Tibial nerve (tissue), 4 donors: ENCODE data around the gene MAP3K20. TPM values are rescaled to one million over a fixed set of nuclear protein-coding genes. Genes with fewer than 3 reads are reported as not detected.
"Not testable (repeated sequence)": the region's sequence is repeated elsewhere in the genome, so short reads cannot be mapped to it uniquely, and the experiment has no call there.

Source experiments
- DNase-seq, 2 donors: peaks; one replicate each; pipeline ENCODE4 v3.0.0-alpha.2; 2019; ENCODE audit warnings: low spot score in 2 of 2
- H3K27ac ChIP-seq, 4 donors: fragments of 200-600 bp; sonication (generic) in 3 of 4; one replicate each; pipeline ENCODE4 v1.5.1; 2017 to 2019; ENCODE audit warnings: mild to moderate bottlenecking in 1 of 4
- H3K27me3 ChIP-seq, 2 donors: fragments of 200-600 bp; sonication (generic) in 1 of 2; one replicate each; pipeline versions ENCODE4 v1.5.1 to v1.6.0; 2017 to 2019
- H3K36me3 ChIP-seq, 3 donors: fragments of 200-600 bp; sonication (generic); one replicate each; pipeline ENCODE4 v1.5.1; 2018 to 2019
- H3K4me1 ChIP-seq, 4 donors: fragments of 200-600 bp; sonication (generic) in 3 of 4; one replicate each; pipeline ENCODE4 v1.5.1; 2017 to 2019
- H3K4me3 ChIP-seq, 4 donors: fragments of 200-600 bp; sonication (generic) in 3 of 4; one replicate each; pipeline ENCODE4 v1.5.1; 2017 to 2019; ENCODE audit warnings: mild to moderate bottlenecking in 1 of 4, moderate library complexity in 1 of 4
- H3K9me3 ChIP-seq, 4 donors: fragments of 200-600 bp; sonication (generic) in 3 of 4; one replicate each; pipeline ENCODE4 v1.5.1; 2017 to 2019
- EP300 ChIP-seq, 2 donors: sonication (generic); formaldehyde crosslinking; IDR thresholded peaks; one replicate each; pipeline ENCODE4 v1.6.1; 2017; ENCODE audit warnings: antibody characterized with exemption in 2 of 2, mild to moderate bottlenecking in 1 of 2
- POLR2A ChIP-seq, 2 donors: fragments of 450-650 bp; IDR thresholded peaks; one replicate each; pipeline ENCODE4 v1.6.1; 2017; ENCODE audit warnings: antibody characterized with exemption in 2 of 2, mild to moderate bottlenecking in 2 of 2, moderate library complexity in 2 of 2
- WGBS, 2 donors: methylation state at CpG; one replicate each; pipeline ENCODE4 v1.1.5; 2018; 5-methylcytosine and 5-hydroxymethylcytosine counted together
- total RNA-seq, 4 donors: library from RNA; depleted of rRNA; stranded (reverse); fragments of >200 nt; gene quantifications; one replicate each; pipeline ENCODE4 v1.1.0, GENCODE V29; 2016
- TF ChIP-seq, protein P1 (sequence below), 5 experiments: fragments of 200-600 bp in 3 of 5; fragments of 450-650 bp in 2 of 5; sonication (generic) in 3 of 5; IDR thresholded peaks; one replicate each; pipeline ENCODE4 v1.5.1; 2016 to 2019; ENCODE audit warnings: antibody characterized with exemption in 5 of 5, mild to moderate bottlenecking in 3 of 5, moderate library complexity in 2 of 5

The MAP3K20 gene
- total RNA-seq, 4 donors from 2014 or later: 21.9 to 32.6 (median 23.2) TPM

DNA sequence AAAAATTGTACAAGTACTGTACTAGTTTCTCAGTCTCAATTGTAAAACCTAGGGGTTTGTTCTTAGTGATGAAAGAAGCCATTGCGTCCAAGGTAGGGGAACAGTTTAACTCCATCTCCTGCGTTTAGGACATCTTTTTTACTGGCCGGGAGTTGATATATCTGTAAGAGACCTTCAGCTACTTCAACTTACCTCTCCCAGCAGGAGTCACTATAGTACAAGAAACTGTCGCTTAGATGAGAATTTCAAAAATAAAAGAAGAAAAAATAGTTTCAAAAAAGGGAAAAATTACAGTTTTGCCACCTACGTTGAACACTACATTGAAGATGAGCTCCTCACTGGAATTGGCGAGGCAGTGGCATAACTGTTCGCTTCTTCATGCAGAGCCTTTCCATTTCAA is 122.7 kb downstream of the MAP3K20 start:
- H3K9me3 ChIP-seq: no peaks in the 10 kb centered on the region
- DNase-seq: no peak
- TF ChIP-seq, protein P1, sequence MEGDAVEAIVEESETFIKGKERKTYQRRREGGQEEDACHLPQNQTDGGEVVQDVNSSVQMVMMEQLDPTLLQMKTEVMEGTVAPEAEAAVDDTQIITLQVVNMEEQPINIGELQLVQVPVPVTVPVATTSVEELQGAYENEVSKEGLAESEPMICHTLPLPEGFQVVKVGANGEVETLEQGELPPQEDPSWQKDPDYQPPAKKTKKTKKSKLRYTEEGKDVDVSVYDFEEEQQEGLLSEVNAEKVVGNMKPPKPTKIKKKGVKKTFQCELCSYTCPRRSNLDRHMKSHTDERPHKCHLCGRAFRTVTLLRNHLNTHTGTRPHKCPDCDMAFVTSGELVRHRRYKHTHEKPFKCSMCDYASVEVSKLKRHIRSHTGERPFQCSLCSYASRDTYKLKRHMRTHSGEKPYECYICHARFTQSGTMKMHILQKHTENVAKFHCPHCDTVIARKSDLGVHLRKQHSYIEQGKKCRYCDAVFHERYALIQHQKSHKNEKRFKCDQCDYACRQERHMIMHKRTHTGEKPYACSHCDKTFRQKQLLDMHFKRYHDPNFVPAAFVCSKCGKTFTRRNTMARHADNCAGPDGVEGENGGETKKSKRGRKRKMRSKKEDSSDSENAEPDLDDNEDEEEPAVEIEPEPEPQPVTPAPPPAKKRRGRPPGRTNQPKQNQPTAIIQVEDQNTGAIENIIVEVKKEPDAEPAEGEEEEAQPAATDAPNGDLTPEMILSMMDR (IDR thresholded peaks at IDR 0.05): no peak
- TF ChIP-seq POLR2A (IDR thresholded peaks at IDR 0.05) (no peak), EP300 (IDR thresholded peaks at IDR 0.05) (no peak)
- 95% methylated on average over 7 of the region's 7 CpGs for WGBS, 2 donors
- H3K27ac ChIP-seq: no peak overlapping the region
- H3K36me3 ChIP-seq: peaks cover 0 to 17% (median 0%) of the 10 kb centered on the region in 3 donors
- no peak overlapping the region for H3K4me3 ChIP-seq
- H3K4me1 ChIP-seq: peaks cover 0 to 3% (median 0%) of the 10 kb centered on the region in 4 donors
- H3K27me3 ChIP-seq: no peaks in the 10 kb centered on the region

DNA sequence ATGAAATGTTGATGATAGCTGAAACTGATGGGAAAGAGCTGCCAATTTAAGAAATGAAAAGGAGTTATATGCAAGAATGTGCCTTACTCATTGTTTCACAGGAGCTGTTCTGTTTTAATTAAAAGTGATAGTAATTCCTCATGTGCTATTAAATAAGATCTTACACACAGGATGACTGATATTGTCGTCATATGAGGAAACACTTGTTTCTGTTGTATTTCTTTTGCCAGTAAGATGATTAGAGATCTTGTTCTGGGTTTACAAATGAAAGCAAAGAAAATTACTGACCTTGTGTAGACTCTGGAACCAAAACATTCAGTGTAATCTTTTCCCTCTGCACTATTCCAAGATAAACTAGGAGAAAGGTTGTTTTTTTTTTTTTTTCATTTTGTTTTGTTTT is 123.6 kb downstream of the MAP3K20 start:
- Histone ChIP-seq H3K36me3 (peaks cover 0 to 17% (median 0%) of the 10 kb centered on the region in 3 donors), H3K9me3 (no peaks in the 10 kb centered on the region), H3K27ac (peak overlapping the region in 1 of 4 donors; percentile 22), H3K27me3 (no peaks in the 10 kb centered on the region), H3K4me1 (peaks cover 0 to 3% (median 0%) of the 10 kb centered on the region in 4 donors), H3K4me3 (no peak overlapping the region)
- no peak for DNase-seq
- WGBS, 2 donors: 47 to 71% methylated on average over 1 of the region's 1 CpG
- TF ChIP-seq, protein P1 (IDR thresholded peaks at IDR 0.05): no peak
- peak in 1 of 2 donors; percentile 32 for TF ChIP-seq EP300 (IDR thresholded peaks at IDR 0.05)

DNA sequence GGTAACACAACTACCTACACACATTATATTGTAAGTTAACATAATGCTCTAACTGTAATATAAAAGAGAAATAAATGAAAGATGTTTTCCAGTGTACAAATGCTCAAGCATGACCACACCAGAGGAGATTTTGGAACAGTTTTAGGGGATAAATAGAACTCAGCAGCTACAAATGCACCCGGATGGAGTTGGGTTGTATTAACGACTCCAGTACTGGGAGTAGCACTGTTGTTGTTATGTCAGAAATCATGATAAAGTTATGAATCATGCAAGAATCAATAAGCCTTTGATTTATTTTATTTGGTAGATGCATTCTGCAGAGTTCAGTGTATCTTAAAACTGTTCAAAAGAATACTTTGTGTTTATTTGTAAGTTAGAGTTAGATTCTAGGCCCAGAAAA is 126.9 kb downstream of the MAP3K20 start:
- Histone ChIP-seq H3K9me3 (no peaks in the 10 kb centered on the region), H3K27ac (peak overlapping the region in 2 of 4 donors; percentile 1 to 29), H3K36me3 (peaks cover 0 to 17% (median 0%) of the 10 kb centered on the region in 3 donors), H3K4me3 (no peak overlapping the region), H3K27me3 (no peaks in the 10 kb centered on the region), H3K4me1 (peaks cover 0 to 6% (median 0%) of the 10 kb centered on the region in 4 donors)
- 42 to 49% methylated on average over 2 of the region's 2 CpGs for WGBS, 2 donors
- no peak for DNase-seq
- no peak for TF ChIP-seq EP300 (IDR thresholded peaks at IDR 0.05)
- TF ChIP-seq, protein P1 (IDR thresholded peaks at IDR 0.05): no peak
- TF ChIP-seq POLR2A (IDR thresholded peaks at IDR 0.05): no peak

DNA sequence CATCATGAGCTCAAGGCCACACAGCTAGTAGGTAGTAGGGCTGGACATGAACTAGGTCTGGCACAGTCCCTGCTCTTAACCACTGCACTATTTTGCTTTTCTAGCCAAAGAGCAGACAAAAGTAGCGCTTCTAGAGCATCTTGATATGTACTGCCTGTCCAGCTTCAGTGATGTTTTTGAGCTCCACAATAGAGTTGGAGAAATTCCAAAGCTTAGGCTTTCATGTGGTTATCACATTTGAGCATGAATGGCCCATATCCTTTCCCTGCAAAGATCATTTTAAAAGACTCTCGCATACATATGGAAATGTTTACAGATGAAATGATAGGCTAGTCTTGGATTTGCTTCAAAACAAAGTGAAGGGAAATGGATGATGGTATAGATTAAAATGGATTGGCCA is 128.7 kb downstream of the MAP3K20 start:
- TF ChIP-seq POLR2A (IDR thresholded peaks at IDR 0.05): no peak
- TF ChIP-seq EP300 (IDR thresholded peaks at IDR 0.05): no peak
- TF ChIP-seq, protein P1 (IDR thresholded peaks at IDR 0.05): no peak
- Histone ChIP-seq H3K27ac (peak overlapping the region in 2 of 4 donors; percentile 57 to 76), H3K4me3 (no peak overlapping the region), H3K27me3 (no peaks in the 10 kb centered on the region), H3K36me3 (peaks cover 0 to 1% (median 0%) of the 10 kb centered on the region in 3 donors), H3K4me1 (peaks cover 0 to 6% (median 0%) of the 10 kb centered on the region in 4 donors), H3K9me3 (no peaks in the 10 kb centered on the region)
- WGBS, 2 donors: 39 to 40% methylated on average over 2 of the region's 2 CpGs
- no peak for DNase-seq

DNA sequence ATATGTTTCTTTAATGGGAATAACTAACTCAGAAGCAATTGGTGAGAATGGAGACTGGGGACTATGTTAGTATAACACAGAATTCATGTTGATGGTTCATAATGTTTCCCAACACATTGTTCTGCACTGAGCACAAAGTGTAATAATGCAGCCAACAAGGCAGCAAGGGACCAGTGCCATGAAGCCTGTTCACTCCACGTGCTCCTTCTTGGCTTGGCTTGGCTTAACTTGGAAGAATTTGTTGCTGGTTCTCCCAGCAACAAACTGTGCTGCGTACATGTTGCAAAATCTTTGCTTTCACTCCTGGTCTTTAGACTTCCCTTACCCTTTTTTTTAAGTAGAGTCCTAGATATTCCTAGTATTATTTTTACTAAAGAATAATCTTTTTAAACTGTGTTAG is 129.7 kb downstream of the MAP3K20 start:
- peak; percentile 62 to 89 for DNase-seq
- peaks cover 0 to 9% (median 3%) of the 10 kb centered on the region in 4 donors for H3K4me1 ChIP-seq
- 35 to 41% methylated on average over 2 of the region's 2 CpGs for WGBS, 2 donors
- TF ChIP-seq, protein P1 (IDR thresholded peaks at IDR 0.05): no peak
- TF ChIP-seq EP300 (IDR thresholded peaks at IDR 0.05): peak; percentile 57 to 94
- no peaks in the 10 kb centered on the region for H3K36me3 ChIP-seq
- H3K9me3 ChIP-seq: no peaks in the 10 kb centered on the region
- no peak overlapping the region for H3K4me3 ChIP-seq
- no peaks in the 10 kb centered on the region for H3K27me3 ChIP-seq
- peak overlapping the region; percentile 28 to 76 (median 57) for H3K27ac ChIP-seq

DNA sequence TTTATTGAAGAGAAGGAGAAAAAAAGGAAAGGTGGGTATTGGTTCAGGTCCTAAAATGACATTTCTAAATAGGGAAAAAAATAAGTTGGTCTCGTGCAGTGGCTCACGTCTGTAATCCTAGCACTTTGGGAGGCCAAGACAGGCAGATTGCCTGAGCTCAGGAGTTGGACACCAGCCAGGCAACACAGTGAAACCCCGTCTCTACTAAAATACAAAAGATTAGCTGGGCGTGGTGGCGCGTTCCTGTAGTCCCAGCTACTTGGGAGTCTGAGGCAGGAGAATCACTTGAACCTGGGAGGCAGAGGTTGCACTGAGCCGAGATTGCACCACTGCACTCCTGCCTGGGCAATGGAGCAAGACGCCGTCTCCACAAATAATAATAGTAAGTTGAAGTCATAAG is 131.5 kb downstream of the MAP3K20 start:
- H3K27ac ChIP-seq, H3K36me3 ChIP-seq, H3K4me3 ChIP-seq, DNase-seq, H3K9me3 ChIP-seq, H3K27me3 ChIP-seq: not testable (repeated sequence)
- WGBS, 2 donors: 75 to 78% methylated on average over 9 of the region's 9 CpGs
- peaks cover 0 to 14% (median 4%) of the 10 kb centered on the region in 4 donors for H3K4me1 ChIP-seq
